ENCODE data around the gene NSUN5.
"Not testable (repeated sequence)": the region's sequence is repeated elsewhere in the genome, so short reads cannot be mapped to it uniquely, and the experiment has no call there.

NSUN5 gene

GRCh38 chr7:73297706-73298105 lies 10.9 kb downstream of the NSUN5 start:
- DNase-seq (ENCODE audit: low read depth in 2 of 2, low spot score in 1 of 2): not testable (repeated sequence)

- not testable (repeated sequence) for DNase-seq (ENCODE audit: low read depth in 2 of 2, low spot score in 1 of 2)
Measured at GRCh38 chr7:73297235-73297634, 11.4 kb downstream of the NSUN5 start.

GRCh38 chr7:73277210-73277609 lies 31.4 kb downstream of the NSUN5 start:
- not testable (repeated sequence) for DNase-seq (ENCODE audit: low read depth in 2 of 2, low spot score in 1 of 2)

- DNase-seq (ENCODE audit: low read depth in 2 of 2, low spot score in 1 of 2): not testable (repeated sequence)
Measured at GRCh38 chr7:73267813-73268212, 40.8 kb downstream of the NSUN5 start.

DNA sequence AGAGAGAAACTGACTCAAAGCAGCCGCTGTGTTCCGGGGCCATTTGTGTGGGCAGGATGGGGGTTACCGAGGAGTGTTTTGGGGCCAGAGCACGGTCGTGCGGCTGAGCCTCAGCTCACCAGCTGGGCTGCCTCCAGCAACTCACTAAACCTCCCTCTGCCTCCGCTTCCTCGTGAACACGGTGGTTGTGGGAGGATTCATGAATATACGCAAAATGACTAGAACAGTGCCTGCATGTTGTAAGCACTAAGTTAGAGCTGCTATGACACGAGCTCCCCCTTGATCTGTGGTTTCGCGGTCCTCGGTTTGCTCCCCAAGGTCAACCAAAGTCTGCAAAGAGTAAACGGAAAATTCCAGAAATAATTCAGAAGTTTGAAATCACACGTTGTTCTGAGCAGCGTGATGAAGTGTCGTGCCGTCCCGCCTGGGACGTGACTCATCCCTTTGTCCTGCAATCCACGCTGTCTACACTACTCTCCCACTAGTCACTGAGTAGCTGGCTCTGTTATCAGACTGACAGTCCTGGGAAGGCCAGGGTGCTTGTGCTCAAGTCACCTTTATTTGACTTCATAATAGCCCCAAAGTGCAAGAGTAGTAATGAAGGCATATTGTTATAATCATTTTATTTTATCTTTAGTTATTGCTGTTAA lies 41.8 kb downstream of the NSUN5 start:
- not testable (repeated sequence) for DNase-seq (ENCODE audit: low read depth in 2 of 2, low spot score in 1 of 2)

DNA sequence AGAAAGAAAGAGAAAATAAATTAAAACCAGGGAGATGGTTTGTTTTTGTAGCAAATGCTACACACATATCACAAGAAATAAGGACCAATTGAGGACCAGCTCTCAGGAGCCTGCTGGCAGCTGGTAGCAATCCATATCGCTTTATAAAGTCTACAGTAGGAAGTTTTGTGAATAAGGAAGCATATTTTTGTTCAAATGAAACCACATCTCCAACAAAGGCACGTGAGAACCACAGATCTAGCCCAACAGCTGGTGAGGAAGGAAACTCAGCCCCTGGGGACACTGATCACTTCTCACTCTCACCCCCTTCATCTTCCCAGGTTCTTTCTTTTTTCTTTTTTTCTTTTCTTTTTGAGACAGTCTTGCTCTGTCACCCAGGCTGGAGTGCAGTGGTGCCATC lies 46.2 kb downstream of the NSUN5 start:
- DNase-seq (ENCODE audit: low read depth in 2 of 2, low spot score in 1 of 2): not testable (repeated sequence)

All from stimulated activated CD8-positive, alpha-beta memory T cell treated with anti-CD3 and anti-CD28 coated beads, Interleukin-4, amount 100 ng/mL, for 4 hours (primary cell).